ENCODE measurements around the gene CDA.

GRCh38 chr1:20610970-20611369, 22.1 kb downstream of the CDA start:
- TF ChIP-seq POLR2AphosphoS5 (IDR thresholded peaks at IDR 0.05; ENCODE audit: low read depth, low read length): no peak
- no peak for TF ChIP-seq POLR2A (IDR thresholded peaks at IDR 0.05; ENCODE audit: low read depth, low read length)
- no peak for TF ChIP-seq TAF1 (IDR thresholded peaks at IDR 0.05; ENCODE audit: borderline replicate concordance, low read depth, low read length)
